ENCODE data around the gene TOPAZ1. TPM values are rescaled to one million over a fixed set of nuclear protein-coding genes. Genes with fewer than 3 reads are reported as not detected.

Gene TOPAZ1
- total and polyA plus RNA-seq, 2 of the 8 experiments (the other 6 are each of a cell fraction or from before 2014, with no cell fraction given), result not detected

GRCh38 chr3:44265815-44266214, 24.1 kb downstream of the TOPAZ1 start:
- Histone ChIP-seq H3K56ac (replicated peaks; ENCODE audit: insufficient read length, low read depth, low read length) (no peak overlapping the region), H2BK120ac (replicated peaks; ENCODE audit: low read depth, low read length) (no peak overlapping the region), H3K4me2 (ENCODE audit: insufficient read depth in 1 of 2, low read depth in 2 of 2, low read length in 2 of 2) (no peak overlapping the region), H3K27me3 (replicated peaks in 1 of 4; ENCODE audit: control insufficient read depth in 3 of 4, extremely low read depth in 1 of 4, insufficient read depth in 3 of 4, low read length in 3 of 4) (no peaks in the 10 kb centered on the region), H2AFZ (ENCODE audit: low read length) (peak overlapping the region; percentile 58; the same call in 1 of the 2 replicates), H3K9ac (replicated peaks in 1 of 4; ENCODE audit: extremely low read depth in 1 of 4, low read depth in 3 of 4, low read length in 3 of 4) (no peak overlapping the region), H3K23ac (ENCODE audit: insufficient read length) (no peak overlapping the region), H3K79me2 (ENCODE audit: control insufficient read depth in 1 of 2, insufficient read depth in 2 of 2, low read length in 2 of 2) (no peaks in the 10 kb centered on the region), H4K91ac (replicated peaks; ENCODE audit: insufficient read length, low read length) (no peak overlapping the region), H4K5ac (ENCODE audit: insufficient read length, low read depth, low read length) (no peak overlapping the region), H3K9me3 (ENCODE audit: insufficient read depth in 2 of 2, low read depth in 1 of 2, low read length in 1 of 2) (no peaks in the 10 kb centered on the region), H3K36me3 (ENCODE audit: control insufficient read depth in 2 of 4, insufficient read depth in 4 of 4, low read length in 3 of 4) (no peaks in the 10 kb centered on the region), H4K20me1 (replicated peaks in 1 of 2; ENCODE audit: control insufficient read depth in 1 of 2, insufficient read depth in 2 of 2, low read length in 2 of 2) (no peaks in the 10 kb centered on the region), H2BK12ac (ENCODE audit: low read depth, low read length) (no peak overlapping the region), H3K4me3 (ENCODE audit: extremely low read depth in 1 of 4, insufficient read depth in 2 of 4, low read depth in 3 of 4, low read length in 4 of 4) (no peak overlapping the region), H2AK5ac (ENCODE audit: low read depth, low read length) (no peak overlapping the region), H2BK20ac (ENCODE audit: low read length) (no peak overlapping the region), H3K14ac (ENCODE audit: insufficient read length) (no peak overlapping the region), H4K8ac (ENCODE audit: extremely low read depth, insufficient read depth, low read length) (no peak overlapping the region), H3K4me1 (replicated peaks in 1 of 4; ENCODE audit: control insufficient read depth in 3 of 4, insufficient read depth in 4 of 4, low read length in 3 of 4) (no peaks in the 10 kb centered on the region), H3K79me1 (ENCODE audit: low read depth, low read length) (no peaks in the 10 kb centered on the region), H2BK5ac (ENCODE audit: low read depth, low read length) (no peak overlapping the region), H3K18ac (ENCODE audit: extremely low read depth, low read length) (no peak overlapping the region), H3K23me2 (ENCODE audit: low read depth, low read length) (no peaks in the 10 kb centered on the region), H3K4ac (replicated peaks; ENCODE audit: insufficient read length, low read depth, low read length) (no peak overlapping the region), H3K27ac (ENCODE audit: low read depth, low read length) (no peak overlapping the region), H2BK15ac (ENCODE audit: low read length) (no peak overlapping the region)
- no peak for DNase-seq (ENCODE audit: low read depth in 1 of 2, low spot score in 2 of 2)
- POLR2A ChIA-PET (ENCODE audit: partially characterized antibody), result no interaction called here
- FAIRE-seq, result no peak
- CTCF ChIA-PET (ENCODE audit: partially characterized antibody), result interaction anchor here (0.9 kb wide), 1 partner anchor 473 kb away, joined by 3 read pairs; no protein-coding TSS in a partner anchor
- 94% methylated on average over 3 of the region's 3 CpGs; no CpG with 5 or more reads in 1 of the 2 experiments for WGBS, 2 experiments (ENCODE audit: extremely low coverage in 1 of 2, insufficient coverage in 1 of 2, insufficient read length in 1 of 2, insufficient replicate concordance in 2 of 2, low coverage in 1 of 2, low lambda C conversion rate in 2 of 2, missing lambda C conversion rate in 1 of 2)
- TF ChIP-seq POLR2AphosphoS5 (IDR thresholded peaks at IDR 0.05; ENCODE audit: low read depth, low read length), result no peak
- TF ChIP-seq SAP30 (IDR thresholded peaks at IDR 0.05; ENCODE audit: insufficient read depth, insufficient replicate concordance, low read length), result no peak
- no peak for TF ChIP-seq CTCF (IDR thresholded peaks at IDR 0.05; ENCODE audit: control extremely low read depth in 1 of 3, insufficient read depth in 1 of 3, low read depth in 1 of 3, low read length in 3 of 3)
- TF ChIP-seq TAF1 (IDR thresholded peaks at IDR 0.05; ENCODE audit: low read depth, low read length), result no peak
- no peak for TF ChIP-seq KDM5A (IDR thresholded peaks at IDR 0.05; ENCODE audit: low read length)
- TF ChIP-seq BCL11A (IDR thresholded peaks at IDR 0.05; ENCODE audit: low read depth in 2 of 2, low read length in 2 of 2), result no peak
- TF ChIP-seq EP300 (IDR thresholded peaks at IDR 0.05; ENCODE audit: borderline replicate concordance in 1 of 2, low read depth in 2 of 2, low read length in 2 of 2), result no peak
- no peak for TF ChIP-seq USF2 (IDR thresholded peaks at IDR 0.05; ENCODE audit: low read length)
- no peak for TF ChIP-seq ZNF274 (IDR thresholded peaks at IDR 0.05; ENCODE audit: borderline replicate concordance, extremely low read depth, low read length)
- TF ChIP-seq HDAC6 (IDR thresholded peaks at IDR 0.05; ENCODE audit: low read depth, low read length), result no peak

Data from H1 (cell line).